GM08714 (cell line): ENCODE data around the gene SPHK2.
"Not testable (repeated sequence)": the region's sequence is repeated elsewhere in the genome, so short reads cannot be mapped to it uniquely, and the experiment has no call there.

Source experiments
- H3K4me3 ChIP-seq: fragments of 200-500 bp; sonication (Bioruptor generic); 2 replicates; pipeline ENCODE4 v1.5.1; 2014; ENCODE audit warnings: mild to moderate bottlenecking, low read length, inconsistent platforms
- ZNF274 ChIP-seq: IDR thresholded peaks from 2 replicates; pipeline ENCODE4 v1.6.1; 2012; ENCODE audit warnings: mild to moderate bottlenecking, low read depth, low read length

SPHK2 gene

DNA sequence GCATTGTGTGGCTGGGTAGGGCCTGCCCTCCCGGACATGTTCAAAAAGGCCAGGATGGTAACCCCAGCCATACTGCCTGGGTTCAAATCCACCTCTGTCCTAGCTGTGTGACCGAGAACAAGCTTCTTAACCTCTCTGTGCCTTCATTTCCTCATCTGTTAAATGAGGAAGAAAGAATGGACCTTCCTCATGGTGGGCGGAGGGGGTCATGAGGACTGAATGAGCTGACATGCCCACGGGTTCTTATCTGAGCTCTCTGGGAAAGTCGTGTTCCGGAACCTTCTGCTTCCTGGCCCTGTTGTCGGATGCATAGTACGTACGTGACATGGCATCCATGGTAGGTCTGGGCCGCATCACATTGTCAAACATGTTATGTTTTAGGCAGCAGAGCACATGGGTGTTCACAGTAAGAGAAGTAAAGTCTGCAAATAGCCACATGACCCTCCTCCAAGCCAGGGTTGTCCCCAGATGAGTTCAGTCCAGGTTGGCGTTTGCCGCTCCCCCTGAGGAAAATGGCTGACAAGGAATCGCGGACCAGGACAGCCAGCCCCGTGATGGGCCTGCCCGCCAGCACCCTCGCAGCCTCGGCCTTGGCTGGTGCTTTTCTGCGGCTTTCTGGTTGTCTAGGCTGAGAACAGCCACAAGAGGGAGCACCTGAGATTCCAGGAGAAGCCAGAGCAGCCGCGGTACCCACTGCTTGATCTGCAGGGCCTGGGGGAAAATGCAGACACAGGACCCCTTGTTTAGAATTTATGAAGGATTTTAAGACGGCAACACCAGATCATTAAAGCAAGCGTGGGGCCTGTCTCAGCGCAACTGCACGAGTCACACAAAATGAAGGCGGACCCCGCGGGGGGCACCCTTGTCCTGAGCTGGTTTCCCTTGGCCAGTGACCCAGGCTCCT is 55.9 kb downstream of the SPHK2 start:
- no peak for TF ChIP-seq ZNF274
- H3K4me3 ChIP-seq: no peak overlapping the region

DNA sequence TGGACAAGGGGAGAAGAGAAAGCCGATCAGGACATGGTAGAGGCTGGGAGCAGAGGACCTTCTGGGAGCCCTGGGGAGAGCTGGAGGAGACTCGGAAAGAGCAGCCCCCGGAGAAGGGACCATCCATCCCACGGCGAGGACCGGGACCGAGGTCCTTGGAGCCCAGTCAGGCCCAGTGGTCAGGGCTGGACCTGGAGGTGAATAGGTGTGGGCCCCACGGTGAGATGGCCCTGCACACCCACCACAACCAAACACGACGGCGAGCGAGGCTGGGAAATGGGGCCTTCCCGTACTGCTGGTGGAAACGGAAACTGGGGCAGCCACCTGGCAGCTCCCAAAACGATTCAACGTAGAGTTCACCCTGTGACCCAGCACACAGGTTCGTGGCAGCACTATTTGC is 57.2 kb downstream of the SPHK2 start:
- TF ChIP-seq ZNF274: no peak
- no peak overlapping the region for H3K4me3 ChIP-seq

DNA sequence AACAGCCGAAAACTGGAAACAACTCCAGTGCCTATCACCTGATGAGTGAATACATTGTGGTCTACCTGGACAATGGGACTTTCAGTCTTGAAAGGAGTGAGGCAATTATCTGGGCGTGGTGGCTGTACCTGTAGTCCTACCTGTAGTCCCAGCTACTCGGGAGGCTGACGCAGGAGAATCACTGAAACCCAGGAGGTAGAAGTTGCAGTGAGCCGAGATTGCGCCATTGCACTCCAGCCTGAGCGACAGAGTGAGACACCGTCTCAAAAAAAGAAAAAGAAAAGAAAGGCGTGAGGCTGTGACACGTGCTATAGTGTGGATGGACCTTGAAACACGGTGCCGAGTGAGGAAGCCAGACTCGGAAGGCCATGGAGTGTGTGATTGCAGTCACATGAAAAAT is 57.6 kb downstream of the SPHK2 start:
- H3K4me3 ChIP-seq: no peak overlapping the region
- TF ChIP-seq ZNF274: no peak

DNA sequence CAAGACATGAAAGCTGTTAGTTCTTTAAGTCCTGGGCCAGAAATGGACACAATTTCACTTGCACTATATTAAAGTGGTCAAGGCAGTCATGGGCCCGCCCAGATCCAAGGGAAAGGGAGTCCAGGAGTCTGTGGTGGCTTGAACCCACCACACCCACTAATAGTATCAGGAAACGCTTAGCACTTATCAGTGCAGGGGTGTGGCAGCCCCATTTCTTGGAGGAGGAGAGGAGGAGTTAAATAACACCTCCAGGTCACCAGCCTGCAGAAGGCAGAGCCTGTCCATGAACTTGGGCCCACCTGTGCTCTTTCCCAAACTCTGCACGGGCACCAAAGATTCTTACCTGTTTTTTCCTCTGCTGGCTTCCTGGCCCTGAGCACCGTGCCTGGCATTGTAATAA is 58.9 kb downstream of the SPHK2 start:
- TF ChIP-seq ZNF274: no peak
- no peak overlapping the region for H3K4me3 ChIP-seq

DNA sequence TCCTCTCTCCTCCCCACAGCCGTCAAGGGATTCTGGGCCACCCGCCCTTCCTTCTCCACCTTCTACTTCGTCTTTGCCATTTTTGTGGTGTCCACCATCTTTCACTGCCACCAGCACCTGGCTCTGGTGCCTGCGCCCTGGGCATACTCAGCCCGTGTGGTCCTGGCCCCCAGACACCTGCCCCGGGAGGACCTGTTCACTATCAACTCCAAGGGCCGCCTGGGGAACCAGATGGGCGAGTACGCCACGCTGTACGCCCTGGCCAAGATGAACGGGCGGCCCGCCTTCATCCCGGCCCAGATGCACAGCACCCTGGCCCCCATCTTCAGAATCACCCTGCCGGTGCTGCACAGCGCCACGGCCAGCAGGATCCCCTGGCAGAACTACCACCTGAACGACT is 60.7 kb downstream of the SPHK2 start:
- H3K4me3 ChIP-seq: not testable (repeated sequence)
